Transverse colon (tissue), 3 donors: ENCODE measurements around the gene C1orf21.

Experiments used
- EP300 ChIP-seq: sonication (generic); formaldehyde crosslinking; IDR thresholded peaks from one replicate; pipeline ENCODE4 v1.6.1; 2017; ENCODE audit warnings: antibody characterized with exemption, low read depth
- POLR2A ChIP-seq: fragments of 450-650 bp; IDR thresholded peaks from one replicate; pipeline ENCODE4 v1.6.1; 2016; ENCODE audit warnings: antibody characterized with exemption, mild to moderate bottlenecking, moderate library complexity
- TF ChIP-seq, protein P1 (sequence below), 5 experiments: fragments of 200-600 bp in 3 of 5; fragments of 450-650 bp in 2 of 5; sonication (generic) in 3 of 5; IDR thresholded peaks; 1 replicate in 2 of 5; 2 replicates in 3 of 5; pipeline ENCODE4 v1.5.1; 2016 to 2017; ENCODE audit warnings: antibody characterized with exemption in 5 of 5, inconsistent platforms in 3 of 5, mild to moderate bottlenecking in 2 of 5, moderate library complexity in 1 of 5

DNA sequence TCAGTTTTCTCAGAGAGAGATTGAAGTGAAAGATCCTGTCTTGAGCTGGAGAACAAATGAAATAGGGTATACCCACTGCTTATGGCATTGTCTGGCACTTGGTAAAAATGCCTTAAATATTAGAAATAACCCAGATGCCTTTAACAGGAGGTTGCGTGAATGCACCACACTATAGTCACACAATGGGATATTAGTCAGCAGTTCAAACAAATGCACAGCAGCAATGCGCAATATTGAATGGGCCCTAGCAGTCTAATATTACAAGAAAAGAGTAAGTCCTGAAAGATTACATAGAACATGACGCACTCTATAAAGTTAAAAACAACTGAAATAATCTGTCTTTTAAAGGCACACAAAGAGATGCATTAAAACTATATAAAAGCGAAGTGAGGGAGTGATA is 206.8 kb downstream of the C1orf21 start:
- TF ChIP-seq, protein P1, sequence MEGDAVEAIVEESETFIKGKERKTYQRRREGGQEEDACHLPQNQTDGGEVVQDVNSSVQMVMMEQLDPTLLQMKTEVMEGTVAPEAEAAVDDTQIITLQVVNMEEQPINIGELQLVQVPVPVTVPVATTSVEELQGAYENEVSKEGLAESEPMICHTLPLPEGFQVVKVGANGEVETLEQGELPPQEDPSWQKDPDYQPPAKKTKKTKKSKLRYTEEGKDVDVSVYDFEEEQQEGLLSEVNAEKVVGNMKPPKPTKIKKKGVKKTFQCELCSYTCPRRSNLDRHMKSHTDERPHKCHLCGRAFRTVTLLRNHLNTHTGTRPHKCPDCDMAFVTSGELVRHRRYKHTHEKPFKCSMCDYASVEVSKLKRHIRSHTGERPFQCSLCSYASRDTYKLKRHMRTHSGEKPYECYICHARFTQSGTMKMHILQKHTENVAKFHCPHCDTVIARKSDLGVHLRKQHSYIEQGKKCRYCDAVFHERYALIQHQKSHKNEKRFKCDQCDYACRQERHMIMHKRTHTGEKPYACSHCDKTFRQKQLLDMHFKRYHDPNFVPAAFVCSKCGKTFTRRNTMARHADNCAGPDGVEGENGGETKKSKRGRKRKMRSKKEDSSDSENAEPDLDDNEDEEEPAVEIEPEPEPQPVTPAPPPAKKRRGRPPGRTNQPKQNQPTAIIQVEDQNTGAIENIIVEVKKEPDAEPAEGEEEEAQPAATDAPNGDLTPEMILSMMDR (IDR thresholded peaks at IDR 0.05): no peak
- TF ChIP-seq EP300 (no peak), POLR2A (no peak)
